Lung (tissue), 16 donors: ENCODE data around the gene SPP1. TPM values are rescaled to one million over a fixed set of nuclear protein-coding genes. Genes with fewer than 3 reads are reported as not detected.

Experiments used
- ATAC-seq: fragments of 200-7000 bp; cut with Tn5 transposase; one replicate; pipeline ENCODE4 v1.9.1; 2020; ENCODE audit warnings: moderate number of reproducible peaks; ENCODE audit not compliant: insufficient read depth, low FRiP score
- DNase-seq, 3 donors: peaks; one replicate each; pipeline ENCODE4 v3.0.0-alpha.2; 2013 to 2017
- H3K27ac ChIP-seq, 2 donors: one replicate each; pipeline ENCODE4 v1.5.1; 2013; ENCODE audit warnings: mild to moderate bottlenecking in 2 of 2, moderate library complexity in 2 of 2, control low read depth in 1 of 2, inconsistent platforms in 1 of 2, low read depth in 1 of 2, low read length in 1 of 2
- H3K27me3 ChIP-seq, 3 donors: one replicate each; pipeline ENCODE4 v1.5.1; 2013; ENCODE audit warnings: low read length in 2 of 3; ENCODE audit not compliant: control insufficient read depth in 3 of 3, insufficient read depth in 3 of 3
- H3K36me3 ChIP-seq, 4 donors: one replicate each; pipeline ENCODE4 v1.5.1; 2013; ENCODE audit warnings: low read length in 4 of 4, mild to moderate bottlenecking in 1 of 4, moderate library complexity in 1 of 4; ENCODE audit not compliant: control insufficient read depth in 4 of 4, insufficient read depth in 4 of 4
- H3K4me1 ChIP-seq, 5 donors: one replicate each; pipeline ENCODE4 v1.5.1; 2013; ENCODE audit warnings: low read length in 5 of 5, mild to moderate bottlenecking in 2 of 5, moderate library complexity in 1 of 5; ENCODE audit not compliant: control insufficient read depth in 5 of 5, insufficient read depth in 5 of 5
- H3K4me3 ChIP-seq: one replicate; pipeline ENCODE4 v1.5.1; 2013; ENCODE audit warnings: mild to moderate bottlenecking, control low read depth, moderate library complexity
- H3K9ac ChIP-seq, 2 donors: one replicate each; pipeline ENCODE4 v1.5.1; 2013; ENCODE audit warnings: low read length in 2 of 2, control low read depth in 1 of 2; ENCODE audit not compliant: insufficient read depth in 1 of 2
- H3K9me3 ChIP-seq, 4 donors: one replicate each; pipeline ENCODE4 v1.5.1; 2013; ENCODE audit warnings: low read length in 3 of 4, mild to moderate bottlenecking in 1 of 4, moderate library complexity in 1 of 4; ENCODE audit not compliant: control insufficient read depth in 4 of 4, insufficient read depth in 3 of 4
- CTCF ChIP-seq: IDR thresholded peaks from 2 replicates; pipeline ENCODE4 v1.5.1; 2012; ENCODE audit warnings: mild to moderate bottlenecking; ENCODE audit errors: control extremely low read depth, extremely low read depth
- WGBS, 2 donors: extraction: QIAGEN DNeasy Blood & Tissue Kit; methylation state at CpG; one replicate each; pipeline ENCODE4 v1.1.7; 2013; 5-methylcytosine and 5-hydroxymethylcytosine counted together
- long read RNA-seq, 5 donors: transcript quantifications; one replicate each; lab custom pipeline, GENCODE V29; 2026
- polyA plus RNA-seq, 2 donors: library from polyadenylated mRNA; stranded (reverse); fragments of 200-250 nt; gene quantifications; one replicate each; pipeline ENCODE4 v1.2.1, GENCODE V29; 2013
- total RNA-seq, 2 donors: library from RNA; depleted of rRNA in 1 of 2; stranded (reverse); fragments of >200 nt in 1 of 2; gene quantifications; one replicate each; pipeline ENCODE4 v1.2.1, GENCODE V29; 2014 to 2021
- donor health status: control.
- donor health status: control.
- donor health status: Bipolar disorder and iron deficiency.
- donor health status: healthy.
- donor health status: DM: yes; HTN: yes; CAD: no.

Gene SPP1
- total RNA-seq (100 to 1,000 TPM in 1 of 2 donors, 10 to 100 TPM in 1; 29.3 to 433 TPM), polyA plus RNA-seq (100 to 1,000 TPM in 1 of 2 donors, 1 to 10 TPM in 1; 5.4 to 196 TPM)
- long read RNA-seq, donor 1, transcript SPP1-203 (7 exons, 1,473 nt), result major isoform, 9 of 11 reads
- long read RNA-seq, donor 1, partial matches to known transcripts, result 0 of 11 reads
- long read RNA-seq, donor 1, other reads (novel, unspliced or antisense), result 0 of 11 reads
- long read RNA-seq, donor 2, transcript SPP1-203 (7 exons, 1,473 nt), result major isoform, 6 of 7 reads
- long read RNA-seq, donor 2, partial matches to known transcripts, result 0 of 7 reads
- long read RNA-seq, donor 2, other reads (novel, unspliced or antisense), result 0 of 7 reads
- long read RNA-seq, donor 3, partial matches to known transcripts, result 0 of 3 reads
- long read RNA-seq, donor 3, other reads (novel, unspliced or antisense), result 0 of 3 reads
- long read RNA-seq, donor 4, transcript SPP1-203 (7 exons, 1,473 nt), result major isoform, 10 of 30 reads
- long read RNA-seq, donor 4, partial matches to known transcripts, result 14 of 30 reads
- long read RNA-seq, donor 4, other reads (novel, unspliced or antisense), result 0 of 30 reads
- long read RNA-seq, donor 5, transcript SPP1-203 (7 exons, 1,473 nt), result major isoform, 11 of 14 reads
- long read RNA-seq, donor 5, partial matches to known transcripts, result 0 of 14 reads
- long read RNA-seq, donor 5, other reads (novel, unspliced or antisense), result 0 of 14 reads

DNA sequence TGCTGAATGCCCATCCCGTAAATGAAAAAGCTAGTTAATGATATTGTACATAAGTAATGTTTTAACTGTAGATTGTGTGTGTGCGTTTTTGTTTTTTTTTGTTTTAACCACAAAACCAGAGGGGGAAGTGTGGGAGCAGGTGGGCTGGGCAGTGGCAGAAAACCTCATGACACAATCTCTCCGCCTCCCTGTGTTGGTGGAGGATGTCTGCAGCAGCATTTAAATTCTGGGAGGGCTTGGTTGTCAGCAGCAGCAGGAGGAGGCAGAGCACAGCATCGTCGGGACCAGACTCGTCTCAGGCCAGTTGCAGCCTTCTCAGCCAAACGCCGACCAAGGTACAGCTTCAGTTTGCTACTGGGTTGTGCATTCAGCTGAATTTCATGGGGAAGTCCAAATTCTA is at the start of gene SPP1:
TSS of gene SPP1 (plus strand) at position 249 of the 400 bp plus-strand sequence. CDS start 1,182 bp downstream, outside the sequence.
- 20 to 30% methylated on average over 8 of the region's 8 CpGs for WGBS, 2 donors
- no peak within 1 kb of the TSS for H3K9ac ChIP-seq
- DNase-seq (peak in 2 of 3 donors; percentile 4 to 6), ATAC-seq (no peak)
- no peak for TF ChIP-seq CTCF
- peaks cover 0 to 2% (median 0%) of the 10 kb centered on the region in 4 donors for H3K9me3 ChIP-seq
- H3K27me3 ChIP-seq, result peaks cover 0 to 14% (median 9%) of the 10 kb centered on the region in 3 donors
- H3K36me3 ChIP-seq, result no peaks in the 10 kb centered on the region
- H3K27ac ChIP-seq, result no peak within 1 kb of the TSS
- H3K4me3 ChIP-seq, result no peak within 1 kb of the TSS
- peaks cover 0 to 3% (median 0%) of the 10 kb centered on the region in 5 donors for H3K4me1 ChIP-seq

DNA sequence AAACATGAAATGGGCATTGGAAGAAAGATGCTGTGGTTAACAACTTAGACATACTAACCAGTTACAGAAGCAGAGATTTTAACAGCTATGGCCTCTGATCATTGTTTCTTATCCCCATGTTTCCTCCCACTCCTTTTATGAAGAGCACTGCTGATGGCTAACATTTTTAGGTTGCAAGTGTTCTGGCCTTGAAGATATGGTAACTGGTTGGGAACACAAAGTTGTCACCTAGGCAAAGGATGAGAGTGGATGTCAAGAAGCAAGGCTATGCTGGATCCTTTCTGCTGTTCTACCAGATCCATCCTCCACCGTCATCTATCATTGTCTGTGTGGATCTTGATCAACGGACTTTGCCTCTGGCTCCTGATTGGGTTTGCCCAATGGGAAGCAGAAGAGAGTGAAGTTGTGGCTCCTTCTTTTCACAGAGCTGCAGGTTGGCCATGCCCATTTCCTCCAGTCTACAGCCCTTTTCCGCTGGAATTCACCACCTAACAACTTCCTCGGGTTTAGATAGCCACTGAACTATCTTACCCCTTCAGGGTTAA is 48.9 kb upstream of the SPP1 start:
- DNase-seq (no peak), ATAC-seq (no peak)
- H3K36me3 ChIP-seq, result no peaks in the 10 kb centered on the region
- no peak for TF ChIP-seq CTCF
- H3K27me3 ChIP-seq, result no peaks in the 10 kb centered on the region
- no peaks in the 10 kb centered on the region for H3K9me3 ChIP-seq
- H3K27ac ChIP-seq, result no peak overlapping the region
- WGBS, 2 donors, result 77 to 94% methylated on average over 4 of the region's 4 CpGs
- no peaks in the 10 kb centered on the region for H3K4me1 ChIP-seq
- no peak overlapping the region for H3K9ac ChIP-seq
- H3K4me3 ChIP-seq, result no peak overlapping the region

DNA sequence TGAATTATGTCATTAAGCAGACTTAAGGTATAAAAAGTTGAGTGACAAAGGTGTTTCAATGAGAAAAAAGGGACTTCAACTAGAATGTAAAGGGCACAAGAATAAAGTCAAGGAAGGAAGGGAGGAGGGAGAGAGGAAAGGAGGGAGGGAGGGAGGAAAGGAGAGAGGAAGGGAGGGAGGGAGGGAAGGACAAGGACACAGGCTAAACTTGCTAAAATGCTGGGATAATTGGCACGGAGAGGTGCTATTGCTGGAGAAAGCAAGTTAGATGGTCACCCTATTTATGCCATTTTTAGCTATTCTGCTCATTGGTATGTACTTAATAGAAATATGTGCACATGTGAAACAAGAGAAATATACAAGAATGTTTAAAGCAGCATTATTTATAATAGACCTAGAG is 44.9 kb upstream of the SPP1 start:
- Histone ChIP-seq H3K27ac (no peak overlapping the region), H3K36me3 (no peaks in the 10 kb centered on the region), H3K4me3 (no peak overlapping the region), H3K27me3 (no peaks in the 10 kb centered on the region), H3K4me1 (no peaks in the 10 kb centered on the region), H3K9ac (no peak overlapping the region), H3K9me3 (no peaks in the 10 kb centered on the region)
- no peak for TF ChIP-seq CTCF
- 73 to 79% methylated on average over 1 of the region's 1 CpG for WGBS, 2 donors
- ATAC-seq, result no peak
- DNase-seq, result no peak
